Measurements from ENCODE around the gene ADH7.

DNA sequence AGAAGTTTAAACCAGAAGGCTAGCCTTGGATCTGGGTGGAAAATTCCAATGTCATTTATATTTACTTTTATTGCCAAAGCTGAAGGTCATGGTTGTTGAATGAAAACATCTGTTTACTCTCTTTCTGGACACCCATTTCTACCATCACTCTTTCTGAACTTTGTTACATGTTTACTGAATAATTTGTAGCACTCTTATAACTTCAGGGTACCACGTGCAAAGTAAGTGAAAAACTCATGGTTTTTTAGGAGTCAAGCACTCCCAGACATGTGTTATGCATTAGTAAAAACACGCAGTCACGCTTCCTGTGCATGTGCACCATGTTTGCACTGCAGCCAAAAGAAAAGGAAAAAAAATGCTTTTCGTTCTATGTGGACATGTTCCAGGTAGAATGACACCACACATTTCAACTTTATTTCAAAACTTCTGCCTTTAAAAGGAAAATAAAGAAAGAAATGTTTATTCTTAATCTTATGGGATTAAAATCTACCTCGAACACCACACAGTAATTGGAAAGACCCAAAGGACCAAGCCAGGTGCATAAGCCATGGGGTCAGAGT lies 51.2 kb downstream of the ADH7 start:
- no peak for TF ChIP-seq CTCF (IDR thresholded peaks at IDR 0.05; ENCODE audit: low read depth, low read length)
- TF ChIP-seq POLR2A (IDR thresholded peaks at IDR 0.05; ENCODE audit: extremely low read depth, insufficient read length) = no peak
- TF ChIP-seq, protein P1, sequence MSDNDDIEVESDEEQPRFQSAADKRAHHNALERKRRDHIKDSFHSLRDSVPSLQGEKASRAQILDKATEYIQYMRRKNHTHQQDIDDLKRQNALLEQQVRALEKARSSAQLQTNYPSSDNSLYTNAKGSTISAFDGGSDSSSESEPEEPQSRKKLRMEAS (IDR thresholded peaks at IDR 0.05; ENCODE audit: low read depth, low read length) = no peak
- TF ChIP-seq MYC (IDR thresholded peaks at IDR 0.05; ENCODE audit: low read depth, low read length) = no peak

Data from NB4 (cell line).